ENCODE measurements around the gene MCM5. TPM values are rescaled to one million over a fixed set of nuclear protein-coding genes. Genes with fewer than 3 reads are reported as not detected.

The MCM5 gene
- total and polyA plus RNA-seq, 2 donors from 2014 or later, result 10.2 to 26.4 TPM

DNA sequence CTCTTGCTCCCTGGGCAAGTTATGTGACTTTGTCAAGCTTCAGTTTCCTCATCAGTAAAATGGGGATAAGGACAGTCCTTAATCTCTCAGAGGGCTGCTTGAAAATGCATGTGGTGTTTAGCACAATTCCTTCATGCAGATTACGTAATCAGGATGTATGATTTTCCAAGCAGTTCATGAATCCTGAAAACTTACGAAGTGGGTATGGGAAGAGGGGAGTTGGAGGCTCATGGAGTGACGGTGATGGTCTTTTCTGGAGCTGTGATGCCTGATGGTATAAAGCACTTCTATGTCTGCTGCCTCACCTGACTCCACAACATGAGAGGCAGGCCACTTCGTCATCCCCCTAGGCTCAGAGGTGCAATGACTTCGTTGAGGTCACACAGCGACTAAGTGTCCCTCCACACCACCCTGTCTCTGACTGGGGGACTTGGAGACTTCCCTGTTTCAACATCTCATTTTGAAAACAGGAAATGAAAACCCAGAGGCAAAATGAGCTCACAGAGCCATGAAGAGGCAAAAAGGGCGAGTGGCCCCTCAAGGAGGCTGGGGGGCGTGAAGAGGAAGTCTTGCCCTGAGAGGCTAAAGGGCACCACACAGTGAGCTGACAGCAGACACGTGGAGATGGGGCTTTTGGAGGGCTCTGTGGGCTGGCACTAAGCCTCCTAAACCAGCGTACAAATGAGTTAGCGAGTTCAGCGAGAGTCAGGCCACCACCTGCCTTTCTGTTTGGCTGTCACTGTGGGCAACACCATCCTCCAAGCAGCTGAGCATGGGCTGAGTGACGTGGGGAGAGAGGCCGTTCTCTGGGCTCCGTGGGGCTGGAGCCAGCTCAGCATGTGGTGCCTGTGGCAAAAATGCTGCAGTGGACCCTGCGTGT, 10.1 kb downstream of the MCM5 start:
- intact Hi-C loops (cut with DNase I), result no loop called here
- no peak for TF ChIP-seq CTCF (IDR thresholded peaks at IDR 0.05; ENCODE audit: borderline replicate concordance, extremely low read depth, insufficient read depth)
- Histone ChIP-seq H3K9ac (ENCODE audit: low read length in 3 of 3) (no peak overlapping the region), H3K36me3 (ENCODE audit: control insufficient read depth in 2 of 3, insufficient read depth in 3 of 3, low read length in 3 of 3) (peaks cover 2 to 25% (median 20%) of the 10 kb centered on the region in 3 donors), H3K27ac (ENCODE audit: low read depth in 2 of 2, low read length in 2 of 2) (no peak overlapping the region), H3K4me3 (ENCODE audit: low read length in 3 of 3) (no peak overlapping the region), H3K9me3 (ENCODE audit: control insufficient read depth in 2 of 3, insufficient read depth in 1 of 3, low read length in 3 of 3) (no peaks in the 10 kb centered on the region), H3K27me3 (ENCODE audit: control insufficient read depth, insufficient read depth, low read length) (no peaks in the 10 kb centered on the region), H3K4me1 (ENCODE audit: control insufficient read depth in 2 of 3, insufficient read depth in 2 of 3, low read depth in 1 of 3, low read length in 3 of 3) (no peaks in the 10 kb centered on the region)
- DNase-seq, result no peak
- FAIRE-seq, result no peak

DNA sequence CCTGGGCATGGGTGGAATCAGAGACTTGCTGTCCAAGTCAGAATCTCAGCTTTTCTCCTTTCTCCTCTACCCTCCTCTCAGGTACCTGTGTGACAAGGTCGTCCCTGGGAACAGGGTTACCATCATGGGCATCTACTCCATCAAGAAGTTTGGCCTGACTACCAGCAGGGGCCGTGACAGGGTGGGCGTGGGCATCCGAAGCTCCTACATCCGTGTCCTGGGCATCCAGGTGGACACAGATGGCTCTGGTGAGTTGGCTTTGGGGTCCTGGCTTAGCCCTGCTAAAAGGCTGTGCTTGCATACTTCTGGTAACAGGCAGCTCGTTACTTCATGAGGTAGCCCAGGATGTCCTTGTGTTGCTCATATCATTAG, 10.7 kb downstream of the MCM5 start:
- Histone ChIP-seq H3K27me3 (ENCODE audit: control insufficient read depth, insufficient read depth, low read length) (no peaks in the 10 kb centered on the region), H3K4me3 (ENCODE audit: low read length in 3 of 3) (no peak overlapping the region), H3K9me3 (ENCODE audit: control insufficient read depth in 2 of 3, insufficient read depth in 1 of 3, low read length in 3 of 3) (no peaks in the 10 kb centered on the region), H3K36me3 (ENCODE audit: control insufficient read depth in 2 of 3, insufficient read depth in 3 of 3, low read length in 3 of 3) (peaks cover 4 to 25% (median 21%) of the 10 kb centered on the region in 3 donors), H3K9ac (ENCODE audit: low read length in 3 of 3) (no peak overlapping the region), H3K4me1 (ENCODE audit: control insufficient read depth in 2 of 3, insufficient read depth in 2 of 3, low read depth in 1 of 3, low read length in 3 of 3) (no peaks in the 10 kb centered on the region), H3K27ac (ENCODE audit: low read depth in 2 of 2, low read length in 2 of 2) (no peak overlapping the region)
- DNase-seq (no peak), FAIRE-seq (no peak)
- no peak for TF ChIP-seq CTCF (IDR thresholded peaks at IDR 0.05; ENCODE audit: borderline replicate concordance, extremely low read depth, insufficient read depth)
- intact Hi-C loops (cut with DNase I), result no loop called here

GRCh38 chr22:35411102-35411501, 11.2 kb downstream of the MCM5 start:
- FAIRE-seq, result no peak
- Histone ChIP-seq H3K9ac (ENCODE audit: low read length in 3 of 3) (no peak overlapping the region), H3K4me1 (ENCODE audit: control insufficient read depth in 2 of 3, insufficient read depth in 2 of 3, low read depth in 1 of 3, low read length in 3 of 3) (no peaks in the 10 kb centered on the region), H3K27me3 (ENCODE audit: control insufficient read depth, insufficient read depth, low read length) (no peaks in the 10 kb centered on the region), H3K9me3 (ENCODE audit: control insufficient read depth in 2 of 3, insufficient read depth in 1 of 3, low read length in 3 of 3) (no peaks in the 10 kb centered on the region), H3K36me3 (ENCODE audit: control insufficient read depth in 2 of 3, insufficient read depth in 3 of 3, low read length in 3 of 3) (peaks cover 4 to 28% (median 24%) of the 10 kb centered on the region in 3 donors), H3K27ac (ENCODE audit: low read depth in 2 of 2, low read length in 2 of 2) (no peak overlapping the region), H3K4me3 (ENCODE audit: low read length in 3 of 3) (no peak overlapping the region)
- intact Hi-C loops (cut with DNase I), result no loop called here
- no peak for DNase-seq
- no peak for TF ChIP-seq CTCF (IDR thresholded peaks at IDR 0.05; ENCODE audit: borderline replicate concordance, extremely low read depth, insufficient read depth)

Measured in kidney (tissue), 14 donors.